Stimulated activated memory B cell treated with anti-CD40 and anti-IgM and Interleukin-4, amounts not matched to agents 10 μg/mL and 1 μg/mL and 100 μg/mL, for 72 hours (primary cell): ENCODE data around the gene NMNAT2.
A peak's percentile ranks its signal among the peaks of the same experiment; 100 is the strongest.

Source experiments
- ATAC-seq: fragments of 150-1000 bp; cut with Tn5 transposase; 2 replicates; pipeline ENCODE4 v1.10.0; 2021
- H3K27ac Mint-ChIP-seq: one replicate; pipeline ENCODE4 v1.8.0; 2022; ENCODE audit warnings: mild to moderate bottlenecking, mixed read lengths
- H3K27me3 Mint-ChIP-seq: one replicate; pipeline ENCODE4 v1.8.0; 2022; ENCODE audit warnings: mixed read lengths
- H3K36me3 Mint-ChIP-seq: one replicate; pipeline ENCODE4 v1.8.0; 2022; ENCODE audit warnings: mixed read lengths
- H3K4me1 Mint-ChIP-seq: one replicate; pipeline ENCODE4 v1.8.0; 2022; ENCODE audit warnings: mixed read lengths
- H3K4me3 Mint-ChIP-seq: one replicate; pipeline ENCODE4 v1.8.0; 2022; ENCODE audit warnings: mild to moderate bottlenecking, moderate library complexity, mixed read lengths
- H3K9me3 Mint-ChIP-seq: one replicate; pipeline ENCODE4 v1.8.0; 2022; ENCODE audit warnings: mixed read lengths

The NMNAT2 gene

DNA sequence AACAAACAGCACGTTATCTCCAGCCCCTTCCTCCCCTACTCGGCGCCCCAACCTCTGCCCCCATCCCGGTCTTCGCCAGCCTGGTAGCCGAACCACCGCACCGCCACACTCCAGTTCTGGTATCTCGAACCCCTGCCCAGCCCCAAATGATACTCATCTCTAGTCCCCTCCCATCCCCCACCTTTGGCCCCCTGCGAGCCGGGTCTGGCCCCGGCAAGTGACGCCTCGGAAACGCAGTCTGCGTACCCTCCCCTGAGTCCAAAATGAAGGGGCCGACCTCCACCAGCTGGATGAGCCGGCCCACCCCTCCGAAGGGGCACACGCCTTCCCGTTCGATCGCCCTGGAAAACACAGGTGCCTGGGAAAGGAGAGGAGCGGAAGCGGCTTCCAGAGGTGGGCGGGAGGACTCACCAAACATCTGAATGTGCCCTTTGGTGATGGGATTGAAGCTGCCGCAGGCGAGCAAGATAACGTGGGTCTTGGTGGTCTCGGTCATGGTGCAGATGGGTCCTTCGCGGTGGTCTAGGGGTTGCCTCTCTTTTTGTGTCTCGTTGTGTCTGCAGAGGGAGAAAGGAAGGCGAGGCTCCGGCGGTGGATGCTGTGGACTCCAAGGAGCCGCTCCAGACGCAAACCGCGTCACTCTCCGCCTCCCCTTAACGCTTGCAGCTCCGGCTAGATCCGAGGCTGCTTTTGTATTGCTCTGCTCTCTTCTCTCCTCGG, at the start of gene NMNAT2:
Gene NMNAT2, minus strand, starts transcription at position 609 of the 720 bp plus-strand sequence. Its CDS starts 113 bp downstream, at position 496.
- H3K27ac Mint-ChIP-seq, result no peak within 1 kb of the TSS

DNA sequence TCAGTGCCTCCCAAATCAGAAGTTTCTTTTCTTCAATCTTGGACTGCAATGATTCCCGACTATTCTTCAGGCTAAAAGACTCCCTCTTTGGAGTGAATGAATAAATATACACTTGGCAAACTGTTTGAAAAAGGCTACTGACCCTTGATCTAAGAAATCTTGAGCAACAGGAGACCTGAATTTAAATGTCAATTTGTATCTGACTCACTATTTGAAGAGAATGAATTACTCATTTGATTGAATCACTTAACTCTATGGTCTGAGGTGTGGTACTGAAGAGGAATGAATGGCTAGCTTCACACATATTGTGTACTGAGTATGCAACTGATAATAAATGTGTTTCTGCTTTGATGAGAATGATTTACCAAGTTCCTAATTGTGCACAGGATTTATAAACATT, 49.5 kb upstream of the NMNAT2 start:
- no peak for ATAC-seq
- Mint-ChIP-seq H3K36me3 (no peaks in the 10 kb centered on the region), H3K27ac (no peak overlapping the region), H3K27me3 (peaks cover 13% of the 10 kb centered on the region), H3K4me3 (no peak overlapping the region), H3K9me3 (no peaks in the 10 kb centered on the region), H3K4me1 (no peaks in the 10 kb centered on the region)

More for the DNA sequence above, at the start of gene NMNAT2:
- Mint-ChIP-seq H3K9me3 (no peaks in the 10 kb centered on the region), H3K36me3 (no peaks in the 10 kb centered on the region), H3K4me1 (peaks cover 28% of the 10 kb centered on the region), H3K27me3 (peaks cover 63% of the 10 kb centered on the region), H3K4me3 (peak within 1 kb of the TSS; percentile 24)
- no peak for ATAC-seq

DNA sequence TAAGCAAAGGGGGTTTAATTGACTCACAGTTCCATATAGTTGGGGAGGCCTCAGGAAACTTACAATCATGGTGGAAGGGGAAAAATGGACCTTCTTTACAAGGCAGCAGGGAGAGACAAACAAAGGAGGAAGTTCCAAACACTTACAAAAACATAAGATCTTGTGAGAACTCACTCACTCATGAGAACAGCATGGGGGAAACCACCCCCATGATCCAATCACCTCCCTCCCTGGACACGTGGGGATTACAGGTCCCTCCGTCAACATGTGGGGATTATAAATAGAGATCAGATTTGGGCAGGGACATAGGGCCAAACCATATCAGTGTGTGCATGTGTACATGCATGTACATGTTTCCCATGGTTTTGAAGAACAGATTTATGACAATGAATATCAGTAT, 48.6 kb upstream of the NMNAT2 start:
- ATAC-seq, result no peak
- H3K9me3 Mint-ChIP-seq, result no peaks in the 10 kb centered on the region
- no peaks in the 10 kb centered on the region for H3K4me1 Mint-ChIP-seq
- peaks cover 13% of the 10 kb centered on the region for H3K27me3 Mint-ChIP-seq
- no peak overlapping the region for H3K27ac Mint-ChIP-seq
- no peak overlapping the region for H3K4me3 Mint-ChIP-seq
- H3K36me3 Mint-ChIP-seq, result no peaks in the 10 kb centered on the region

DNA sequence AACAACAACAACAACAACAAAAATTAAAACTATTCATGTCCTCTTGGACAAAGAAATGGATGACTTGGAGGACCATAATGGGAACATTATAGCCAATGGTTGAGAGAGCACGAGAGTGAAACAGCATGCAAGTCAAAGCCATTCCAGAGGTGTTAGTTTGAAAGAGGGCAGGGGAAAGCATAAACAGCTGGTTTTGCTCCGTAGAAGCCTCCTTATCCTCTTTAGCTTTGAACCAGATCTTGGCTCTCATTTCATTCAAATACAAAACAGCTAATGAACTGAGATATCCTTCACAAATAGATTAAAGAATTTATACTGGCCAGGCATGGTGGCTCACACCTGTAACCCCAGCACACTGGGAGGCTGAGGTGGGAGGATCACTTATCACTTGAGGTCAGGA, 45.4 kb upstream of the NMNAT2 start:
- H3K4me1 Mint-ChIP-seq, result no peaks in the 10 kb centered on the region
- no peaks in the 10 kb centered on the region for H3K36me3 Mint-ChIP-seq
- no peak overlapping the region for H3K27ac Mint-ChIP-seq
- no peak for ATAC-seq
- H3K9me3 Mint-ChIP-seq, result no peaks in the 10 kb centered on the region
- H3K27me3 Mint-ChIP-seq, result peaks cover 26% of the 10 kb centered on the region
- H3K4me3 Mint-ChIP-seq, result no peak overlapping the region

DNA sequence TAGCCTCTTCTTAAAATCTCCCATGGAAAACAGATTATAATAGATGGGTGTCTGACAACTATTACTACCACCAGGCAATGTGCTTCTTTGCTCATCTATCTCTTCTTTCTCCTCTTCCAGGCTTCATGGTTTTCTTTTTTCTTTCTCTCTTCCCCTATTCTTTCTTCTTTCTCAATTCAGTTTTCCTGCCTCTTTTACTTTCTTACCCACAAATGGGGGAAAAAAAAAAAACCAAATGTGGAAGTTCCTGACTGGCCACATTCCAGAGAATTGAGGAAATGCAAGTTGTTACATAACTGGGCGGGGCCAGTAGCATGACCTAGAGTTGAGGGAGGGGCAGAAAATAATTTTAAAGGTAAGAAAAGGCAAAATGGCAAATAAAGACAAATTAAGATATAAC, 43.2 kb upstream of the NMNAT2 start:
- no peaks in the 10 kb centered on the region for H3K4me1 Mint-ChIP-seq
- H3K36me3 Mint-ChIP-seq, result no peaks in the 10 kb centered on the region
- no peak for ATAC-seq
- H3K27ac Mint-ChIP-seq, result no peak overlapping the region
- H3K27me3 Mint-ChIP-seq, result peaks cover 36% of the 10 kb centered on the region
- no peaks in the 10 kb centered on the region for H3K9me3 Mint-ChIP-seq
- H3K4me3 Mint-ChIP-seq, result no peak overlapping the region

DNA sequence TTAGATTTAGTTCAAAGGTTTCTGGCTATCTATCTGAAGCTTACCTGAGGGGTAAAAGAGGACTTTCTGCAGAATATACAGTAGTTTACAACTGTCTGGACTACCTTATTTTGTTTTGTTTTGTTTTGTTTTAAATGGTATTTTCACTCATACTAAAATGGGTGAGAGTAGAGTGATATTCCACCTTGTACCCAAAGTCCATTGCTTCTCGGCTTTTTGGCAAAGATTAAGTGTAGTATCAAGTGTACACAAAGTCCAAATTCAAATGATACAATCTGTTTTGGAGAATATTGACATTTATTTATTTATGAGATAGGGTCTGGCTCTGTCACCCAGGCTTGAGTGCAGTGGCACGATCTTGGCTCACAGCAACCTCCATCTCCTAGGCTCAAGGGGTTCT, 42.4 kb upstream of the NMNAT2 start:
- no peaks in the 10 kb centered on the region for H3K4me1 Mint-ChIP-seq
- H3K27me3 Mint-ChIP-seq, result peaks cover 44% of the 10 kb centered on the region
- no peak for ATAC-seq
- H3K4me3 Mint-ChIP-seq, result no peak overlapping the region
- no peaks in the 10 kb centered on the region for H3K36me3 Mint-ChIP-seq
- H3K27ac Mint-ChIP-seq, result no peak overlapping the region
- H3K9me3 Mint-ChIP-seq, result no peaks in the 10 kb centered on the region

DNA sequence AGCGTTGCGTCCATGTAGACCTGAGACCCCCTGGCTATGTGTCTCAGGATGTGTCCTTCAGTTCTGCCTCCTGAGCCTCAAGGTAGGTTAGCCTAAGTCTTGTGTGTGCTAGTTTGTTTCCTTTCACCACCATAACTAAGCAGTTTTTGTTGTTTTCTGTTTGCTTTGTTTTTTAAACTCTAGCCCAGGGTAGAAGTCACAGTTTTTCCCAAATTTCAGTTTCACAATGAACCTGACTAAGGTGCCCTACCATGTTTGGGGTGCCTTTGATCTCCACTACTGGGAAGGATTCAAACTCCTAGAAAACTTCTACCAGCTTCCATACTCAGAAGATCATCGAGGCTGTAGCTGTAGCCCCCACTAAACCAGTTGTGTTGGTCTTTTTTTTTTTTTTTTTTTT, 39.3 kb upstream of the NMNAT2 start:
- H3K27me3 Mint-ChIP-seq, result peaks cover 40% of the 10 kb centered on the region
- no peaks in the 10 kb centered on the region for H3K36me3 Mint-ChIP-seq
- H3K4me3 Mint-ChIP-seq, result no peak overlapping the region
- H3K9me3 Mint-ChIP-seq, result no peaks in the 10 kb centered on the region
- ATAC-seq, result no peak
- no peaks in the 10 kb centered on the region for H3K4me1 Mint-ChIP-seq
- no peak overlapping the region for H3K27ac Mint-ChIP-seq

DNA sequence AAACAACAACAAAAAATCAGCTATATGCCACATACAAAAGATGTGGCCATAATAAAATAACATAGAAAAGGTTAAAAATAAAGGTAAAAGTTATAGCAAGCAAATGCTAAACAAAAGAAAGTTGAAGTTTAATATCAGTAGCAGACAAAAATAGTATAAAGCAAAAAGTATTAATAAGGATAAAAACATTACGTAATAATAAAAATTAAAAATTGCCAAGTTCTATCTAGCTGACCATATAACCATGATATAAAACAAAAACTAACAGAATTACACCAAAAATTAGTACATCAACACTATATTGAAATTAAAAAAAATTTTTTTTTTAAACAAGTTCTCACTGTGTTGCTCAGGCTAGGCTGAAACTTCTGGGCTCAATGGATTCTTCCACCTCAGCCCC, 38.6 kb upstream of the NMNAT2 start:
- Mint-ChIP-seq H3K36me3 (no peaks in the 10 kb centered on the region), H3K4me3 (no peak overlapping the region), H3K27me3 (peaks cover 40% of the 10 kb centered on the region), H3K4me1 (no peaks in the 10 kb centered on the region), H3K27ac (no peak overlapping the region), H3K9me3 (no peaks in the 10 kb centered on the region)
- no peak for ATAC-seq

DNA sequence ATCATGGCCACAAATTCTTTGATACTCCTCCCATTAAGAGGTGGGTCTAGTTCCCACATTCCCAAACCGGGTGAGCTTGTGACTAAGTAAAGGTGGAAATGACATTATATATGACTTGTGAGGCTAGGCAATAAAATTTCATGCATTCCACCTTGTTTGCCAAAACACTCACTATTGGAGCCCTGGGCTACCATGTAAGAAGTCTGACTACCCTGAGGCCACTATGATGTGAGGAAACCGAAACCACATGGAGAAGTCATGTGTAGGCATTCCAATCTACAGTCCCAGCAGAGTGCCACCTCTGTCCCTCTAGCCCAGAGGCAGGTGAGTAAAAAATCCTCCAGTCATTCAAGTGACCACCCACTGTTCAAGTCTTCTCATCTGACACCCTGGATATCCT, 36.2 kb upstream of the NMNAT2 start:
- Mint-ChIP-seq H3K4me3 (no peak overlapping the region), H3K4me1 (no peaks in the 10 kb centered on the region), H3K9me3 (peaks cover 4% of the 10 kb centered on the region), H3K27ac (no peak overlapping the region), H3K36me3 (no peaks in the 10 kb centered on the region), H3K27me3 (peaks cover 34% of the 10 kb centered on the region)
- no peak for ATAC-seq

DNA sequence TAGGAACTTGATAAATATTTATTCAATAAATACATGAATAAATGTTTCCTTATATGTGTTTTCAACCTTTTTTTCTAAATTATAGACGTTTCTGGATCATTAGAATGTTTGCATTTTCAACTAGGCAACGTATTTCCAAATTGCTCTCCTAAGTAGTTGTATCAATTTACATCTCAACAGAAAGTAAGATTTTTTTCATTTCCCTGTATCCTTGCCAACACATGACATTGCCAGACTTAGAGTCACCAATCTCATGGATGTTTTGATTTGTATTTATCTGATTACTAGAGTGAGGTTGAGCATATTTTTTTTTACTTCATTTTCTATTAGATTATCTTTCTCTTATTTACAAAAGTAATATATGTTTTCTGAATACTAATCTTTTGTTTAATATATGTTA, 31.9 kb upstream of the NMNAT2 start:
- no peak for ATAC-seq
- no peak overlapping the region for H3K27ac Mint-ChIP-seq
- no peaks in the 10 kb centered on the region for H3K36me3 Mint-ChIP-seq
- H3K4me3 Mint-ChIP-seq, result no peak overlapping the region
- no peaks in the 10 kb centered on the region for H3K4me1 Mint-ChIP-seq
- H3K27me3 Mint-ChIP-seq, result peaks cover 7% of the 10 kb centered on the region
- peaks cover 4% of the 10 kb centered on the region for H3K9me3 Mint-ChIP-seq

DNA sequence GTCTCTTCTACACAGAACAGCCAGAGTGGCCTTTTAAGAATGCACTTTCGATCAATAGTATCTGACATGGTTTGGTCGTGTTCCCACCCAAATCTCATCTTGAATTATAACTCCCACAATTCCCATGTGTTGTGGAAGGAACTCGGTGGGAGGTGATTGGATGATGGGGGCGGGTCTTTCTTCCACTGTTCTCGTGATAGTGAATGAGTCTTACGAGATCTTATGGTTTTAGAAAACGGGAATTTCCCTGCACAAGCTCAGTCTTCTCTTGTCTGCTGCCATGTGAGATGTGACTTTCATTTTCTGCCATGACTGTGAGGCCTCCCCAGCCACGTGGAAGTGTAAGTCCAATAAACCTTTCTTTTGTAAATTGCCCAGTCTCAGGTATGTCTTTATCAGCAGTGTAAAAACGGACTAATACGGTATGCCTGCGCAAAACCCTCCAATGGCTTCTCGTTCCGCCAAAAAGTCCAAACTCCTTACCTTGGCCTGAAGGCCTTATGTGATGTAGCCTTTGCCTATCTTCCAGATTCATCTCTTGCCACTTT, 31.1 kb upstream of the NMNAT2 start:
- Mint-ChIP-seq H3K27me3 (no peaks in the 10 kb centered on the region), H3K4me1 (no peaks in the 10 kb centered on the region), H3K36me3 (no peaks in the 10 kb centered on the region), H3K4me3 (no peak overlapping the region), H3K9me3 (peaks cover 4% of the 10 kb centered on the region), H3K27ac (no peak overlapping the region)
- no peak for ATAC-seq

DNA sequence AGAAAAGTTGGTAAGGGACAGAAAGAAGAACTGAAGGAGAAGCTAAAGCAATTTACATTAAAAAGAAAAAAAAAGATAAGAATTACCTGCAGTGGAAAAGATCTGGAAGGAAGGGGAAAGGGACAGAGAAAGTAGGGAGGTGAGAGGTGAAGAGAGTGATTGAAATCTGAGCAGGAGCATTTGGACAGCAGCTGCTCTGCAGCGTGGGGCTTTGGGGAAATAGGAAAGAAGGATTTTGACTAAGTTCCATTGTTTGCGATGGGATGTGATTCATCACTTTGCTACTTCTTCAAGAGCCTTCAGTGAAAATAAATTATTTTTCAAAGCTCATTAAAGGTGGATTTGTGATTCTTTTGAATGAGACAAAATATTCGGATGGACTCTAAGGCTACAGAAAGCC, 26.1 kb upstream of the NMNAT2 start:
- Mint-ChIP-seq H3K27ac (no peak overlapping the region), H3K9me3 (no peaks in the 10 kb centered on the region), H3K4me3 (no peak overlapping the region), H3K27me3 (no peaks in the 10 kb centered on the region), H3K36me3 (no peaks in the 10 kb centered on the region), H3K4me1 (no peaks in the 10 kb centered on the region)
- no peak for ATAC-seq

DNA sequence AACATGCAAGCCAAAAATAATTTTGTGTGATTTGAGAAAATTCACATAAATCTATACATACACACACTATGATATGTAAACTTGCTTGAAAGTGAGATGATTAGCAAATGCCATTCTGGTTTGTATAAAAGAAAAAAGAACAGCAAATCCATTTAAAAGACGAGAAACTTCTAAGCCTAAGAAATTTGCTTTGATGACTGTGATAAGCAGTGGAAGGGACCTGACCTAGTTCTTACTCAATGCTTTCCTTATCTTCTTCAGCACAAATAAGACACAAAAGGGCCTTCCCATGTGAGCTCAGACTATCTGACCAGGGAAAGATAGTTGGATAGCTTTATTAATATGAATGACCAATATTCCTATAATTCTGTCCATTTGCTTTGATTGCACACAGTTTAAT, 25.3 kb upstream of the NMNAT2 start:
- no peaks in the 10 kb centered on the region for H3K4me1 Mint-ChIP-seq
- H3K9me3 Mint-ChIP-seq, result no peaks in the 10 kb centered on the region
- H3K36me3 Mint-ChIP-seq, result no peaks in the 10 kb centered on the region
- no peak overlapping the region for H3K4me3 Mint-ChIP-seq
- no peak overlapping the region for H3K27ac Mint-ChIP-seq
- no peak for ATAC-seq
- no peaks in the 10 kb centered on the region for H3K27me3 Mint-ChIP-seq

DNA sequence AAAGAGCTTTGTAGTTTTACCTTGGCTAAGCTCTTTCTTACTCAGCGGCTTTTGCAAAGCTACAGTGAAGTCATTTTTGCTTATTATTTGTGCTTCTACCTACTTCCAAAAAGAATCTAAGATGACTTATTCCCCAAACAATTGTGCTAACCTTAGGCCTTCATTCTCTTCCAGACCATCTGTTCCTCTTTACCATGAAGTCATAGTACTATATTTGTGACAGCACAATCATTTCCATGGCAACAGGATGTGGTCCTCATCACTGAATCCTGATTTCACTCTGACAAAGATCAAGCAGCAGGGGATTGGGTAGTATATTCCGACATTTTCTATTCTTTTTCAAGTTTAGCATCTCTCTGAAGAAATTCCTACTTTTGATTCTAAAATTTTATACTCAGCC, 24.8 kb upstream of the NMNAT2 start:
- Mint-ChIP-seq H3K4me1 (no peaks in the 10 kb centered on the region), H3K27me3 (peaks cover 4% of the 10 kb centered on the region), H3K9me3 (peaks cover under 1% of the 10 kb centered on the region), H3K27ac (no peak overlapping the region), H3K36me3 (no peaks in the 10 kb centered on the region), H3K4me3 (no peak overlapping the region)
- no peak for ATAC-seq

DNA sequence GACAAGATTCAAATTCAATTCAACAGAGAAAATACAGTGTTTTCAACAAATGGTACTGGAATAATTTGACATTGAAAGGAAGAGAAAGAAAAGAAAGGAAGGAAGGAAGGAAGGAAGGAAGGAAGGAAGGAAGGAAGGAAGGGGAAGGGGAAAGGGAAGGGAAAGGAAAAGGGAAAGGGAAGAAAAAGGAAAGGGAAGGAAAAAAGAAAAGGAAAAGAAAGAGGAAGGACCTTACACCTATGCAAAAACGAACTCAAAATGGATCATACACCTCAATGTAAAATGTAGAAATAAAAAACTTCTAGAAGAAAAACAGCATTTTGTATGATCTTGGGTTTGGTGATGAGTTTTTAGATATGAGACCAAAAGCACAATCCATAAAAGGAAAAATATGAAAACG, 19.9 kb upstream of the NMNAT2 start:
- no peak for ATAC-seq
- H3K27ac Mint-ChIP-seq, result no peak overlapping the region
- no peaks in the 10 kb centered on the region for H3K4me1 Mint-ChIP-seq
- H3K4me3 Mint-ChIP-seq, result no peak overlapping the region
- H3K36me3 Mint-ChIP-seq, result no peaks in the 10 kb centered on the region
- peaks cover 3% of the 10 kb centered on the region for H3K9me3 Mint-ChIP-seq
- peaks cover 22% of the 10 kb centered on the region for H3K27me3 Mint-ChIP-seq

DNA sequence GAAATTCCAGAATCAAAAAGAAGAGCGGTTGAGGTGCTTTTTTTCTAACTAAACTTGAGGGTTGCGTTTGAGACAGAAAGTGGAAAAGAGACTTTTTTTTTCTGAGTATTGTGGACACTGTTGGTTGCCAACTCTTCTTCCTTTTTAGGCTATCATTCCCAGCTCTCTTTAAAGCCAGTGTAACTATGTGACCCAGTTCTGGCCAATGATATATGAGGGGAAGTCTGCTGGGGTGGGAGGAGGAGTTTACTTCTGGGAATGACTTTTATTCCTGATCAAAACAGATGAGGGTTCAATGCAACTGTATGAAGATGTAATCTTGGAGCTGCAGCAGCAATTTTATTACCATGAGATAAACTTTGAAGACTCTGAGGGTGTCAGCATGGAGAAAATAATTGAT, 17.3 kb upstream of the NMNAT2 start:
- Mint-ChIP-seq H3K27ac (no peak overlapping the region), H3K27me3 (peaks cover 41% of the 10 kb centered on the region), H3K9me3 (peaks cover 3% of the 10 kb centered on the region), H3K4me3 (no peak overlapping the region), H3K4me1 (no peaks in the 10 kb centered on the region), H3K36me3 (no peaks in the 10 kb centered on the region)
- ATAC-seq, result no peak
